GM21390 (cell line): ENCODE measurements around the gene SSC5D.

Source experiments
- ATAC-seq: cut with Tn5 transposase; IDR thresholded peaks from one replicate; pipeline ENCODE4 v1.9.1; 2021; ENCODE audit not compliant: unreplicated experiment

SSC5D gene

GRCh38 chr19:55552620-55553019 lies 64.4 kb downstream of the SSC5D start:
- no peak for ATAC-seq

GRCh38 chr19:55553217-55554182 lies 65.3 kb downstream of the SSC5D start:
- ATAC-seq: no peak

GRCh38 chr19:55554302-55554701 lies 66.1 kb downstream of the SSC5D start:
- no peak for ATAC-seq

GRCh38 chr19:55554741-55555152 lies 66.5 kb downstream of the SSC5D start:
- ATAC-seq: no peak

GRCh38 chr19:55559684-55560083 lies 71.4 kb downstream of the SSC5D start:
- no peak for ATAC-seq

- ATAC-seq: no peak
Observed at GRCh38 chr19:55563261-55563690, 75.0 kb downstream of the SSC5D start.

GRCh38 chr19:55566823-55567222 lies 78.6 kb downstream of the SSC5D start:
- no peak for ATAC-seq

GRCh38 chr19:55567708-55568328 lies 79.6 kb downstream of the SSC5D start:
- no peak for ATAC-seq
